ENCODE measurements around the gene CARD11.

The CARD11 gene

GRCh38 chr7:2937701-2938513 is 105.8 kb downstream of the CARD11 start:
- DNase-seq = no peak

GRCh38 chr7:2936891-2937580 is 106.6 kb downstream of the CARD11 start:
- no peak for DNase-seq

- no peak for DNase-seq
Measured at GRCh38 chr7:2936301-2936700, 107.4 kb downstream of the CARD11 start.

GRCh38 chr7:2934984-2935740 is 108.5 kb downstream of the CARD11 start:
- no peak for DNase-seq

GRCh38 chr7:2934211-2934731 is 109.4 kb downstream of the CARD11 start:
- DNase-seq = no peak

- DNase-seq = no peak
Measured at GRCh38 chr7:2932402-2933251, 111.0 kb downstream of the CARD11 start.

DNA sequence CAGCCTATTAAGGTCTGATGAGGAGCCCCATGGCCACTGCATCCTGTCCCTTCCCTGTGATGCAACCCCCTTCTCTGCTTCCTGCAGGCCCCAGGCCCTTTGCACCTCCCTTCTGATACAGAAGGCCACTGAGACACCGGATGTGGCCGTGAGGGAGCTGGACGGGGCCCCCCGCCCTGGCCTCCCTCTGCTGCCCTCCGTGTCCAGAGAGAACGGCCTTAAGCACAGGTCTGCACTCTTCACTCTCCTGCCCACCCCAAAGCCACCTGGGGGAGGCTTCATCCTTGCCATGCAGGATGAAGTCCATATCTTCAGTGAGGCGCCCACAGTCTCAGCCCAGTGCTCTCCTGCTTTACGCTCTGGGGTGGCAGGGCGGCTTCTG is 112.6 kb downstream of the CARD11 start:
- DNase-seq = no peak

DNA sequence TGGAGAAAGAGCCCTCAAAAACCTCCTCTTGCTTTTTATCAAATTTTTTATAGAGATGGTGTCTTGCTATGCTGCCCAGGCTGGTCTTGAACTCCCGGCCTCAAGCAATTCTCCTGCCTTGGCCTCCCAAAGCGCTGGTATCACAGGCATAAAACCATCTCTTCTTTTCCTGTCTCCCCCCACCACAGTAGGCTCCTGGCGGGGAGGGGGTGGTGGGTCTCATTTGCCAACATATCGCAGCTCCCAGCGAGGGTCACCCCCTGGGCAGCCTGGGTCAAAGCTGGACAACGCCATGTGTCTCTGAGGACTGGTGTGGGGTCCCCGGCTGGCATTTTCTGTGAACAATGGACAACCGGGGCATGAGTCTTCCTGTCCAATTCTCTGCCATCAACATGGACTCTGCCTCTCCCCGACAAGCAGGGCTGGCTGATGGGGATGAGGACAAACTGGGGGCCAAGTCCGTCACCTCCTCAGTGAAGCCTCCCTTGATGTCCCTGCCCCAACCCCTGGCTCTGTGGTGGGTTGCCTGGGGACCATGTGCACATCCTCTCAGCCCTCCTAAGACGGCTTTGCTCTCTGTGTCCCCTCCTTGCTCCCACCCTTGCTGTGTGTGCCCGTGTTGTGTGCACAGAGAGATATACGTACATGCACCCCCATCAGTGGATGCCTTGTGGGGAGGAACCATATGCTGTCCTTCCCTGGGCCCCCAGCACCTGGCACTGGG is 113.2 kb downstream of the CARD11 start:
- no peak for DNase-seq

GRCh38 chr7:2929321-2930201 is 114.1 kb downstream of the CARD11 start:
- no peak for DNase-seq

DNA sequence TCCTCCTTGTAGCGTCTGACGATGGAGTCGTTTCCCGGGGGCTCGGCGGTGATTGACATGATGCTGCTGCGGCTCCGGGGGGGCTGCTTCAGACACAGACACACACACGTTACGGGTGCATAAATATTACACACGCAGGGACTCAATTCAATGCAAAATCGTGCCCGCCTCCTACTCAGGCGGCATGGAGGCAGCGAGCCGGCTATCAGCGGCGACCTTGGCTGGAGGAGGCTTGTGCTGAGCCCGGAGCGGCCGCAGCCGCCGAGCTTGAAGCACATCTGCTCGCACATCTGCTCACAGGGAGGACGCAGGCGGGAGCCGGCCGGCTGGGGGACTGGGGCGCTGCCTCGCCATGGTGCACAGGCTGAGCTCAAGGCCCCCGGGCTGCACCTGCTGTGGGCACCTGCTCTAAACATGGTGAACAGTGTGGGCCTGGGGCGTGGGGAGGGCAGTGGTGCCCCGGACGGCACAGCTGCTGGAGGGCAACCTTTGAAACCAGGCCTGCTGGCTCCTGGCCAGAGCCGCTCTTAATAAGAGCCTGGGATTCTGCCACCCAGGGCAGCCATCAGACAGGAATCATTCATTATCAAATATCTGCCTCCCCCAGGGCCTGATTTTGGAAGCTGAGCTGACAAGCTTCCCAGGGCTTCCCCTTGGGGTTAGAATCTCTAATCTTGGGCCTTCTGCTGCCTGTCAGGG is 114.9 kb downstream of the CARD11 start:
- no peak for DNase-seq

- DNase-seq = no peak
Measured at GRCh38 chr7:2928256-2928612, 115.4 kb downstream of the CARD11 start.

DNA sequence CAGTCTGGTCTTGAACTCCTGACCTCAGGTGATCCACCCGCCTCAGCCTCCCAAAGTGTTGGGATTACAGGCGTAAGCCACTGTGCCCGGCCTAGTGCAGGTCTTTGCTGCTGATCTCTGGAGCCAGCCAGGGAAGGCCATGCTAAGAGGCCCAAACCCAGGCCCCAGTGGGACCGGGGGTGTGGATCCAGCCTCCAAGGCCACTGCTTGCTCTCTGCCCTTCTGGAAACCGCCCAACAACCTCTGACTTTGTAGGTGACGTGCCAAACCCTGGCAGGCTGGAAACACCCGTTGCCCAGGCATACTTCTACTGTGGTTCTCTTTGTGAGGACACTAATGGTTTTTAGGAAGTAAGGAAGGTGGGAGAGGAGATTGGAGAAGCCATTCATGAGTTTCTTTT is 116.1 kb downstream of the CARD11 start:
- DNase-seq = no peak

GRCh38 chr7:2926896-2927405 is 116.7 kb downstream of the CARD11 start:
- no peak for DNase-seq

- no peak for DNase-seq
Measured at GRCh38 chr7:2926120-2926895, 117.4 kb downstream of the CARD11 start.

GRCh38 chr7:2924866-2925840 is 118.5 kb downstream of the CARD11 start:
- DNase-seq = no peak

- DNase-seq = no peak
Measured at GRCh38 chr7:2923886-2924574, 119.6 kb downstream of the CARD11 start.

GRCh38 chr7:2923291-2923781 is 120.3 kb downstream of the CARD11 start:
- no peak for DNase-seq
